IMR-90 (cell line): Measurements from ENCODE around the gene SLC15A3.

Experiments used
- BHLHE40 ChIP-seq: fragments of 150-350 bp; IDR thresholded peaks from 2 replicates; pipeline ENCODE4 v1.6.1; 2016; ENCODE audit warnings: mild to moderate bottlenecking, low read depth, low read length
- CEBPB ChIP-seq: IDR thresholded peaks from 2 replicates; pipeline ENCODE4 v1.6.1; 2012; ENCODE audit warnings: low read depth, low read length, improper control_type of control experiment
- CTCF ChIP-seq: conservative IDR thresholded peaks from 2 replicates; pipeline ENCODE4 v1.5.1; 2012; ENCODE audit warnings: mild to moderate bottlenecking, low read depth, low read length, improper control_type of control experiment
- FOS ChIP-seq: fragments of 150-350 bp; IDR thresholded peaks from 2 replicates; pipeline ENCODE4 v1.6.1; 2016; ENCODE audit warnings: low read depth, low read length
- POLR2A ChIP-seq: IDR thresholded peaks from 2 replicates; pipeline ENCODE4 v1.6.1; 2012; ENCODE audit warnings: mild to moderate bottlenecking, low read depth, low read length
- RAD21 ChIP-seq: IDR thresholded peaks from 2 replicates; pipeline ENCODE4 v1.6.1; 2012; ENCODE audit warnings: low read length, improper control_type of control experiment
- RCOR1 ChIP-seq: IDR thresholded peaks from 2 replicates; pipeline ENCODE4 v1.6.1; 2012; ENCODE audit warnings: mild to moderate bottlenecking, low read length, improper control_type of control experiment; ENCODE audit not compliant: insufficient replicate concordance
- RFX5 ChIP-seq: IDR thresholded peaks from 2 replicates; pipeline ENCODE4 v1.8.0; 2012; ENCODE audit warnings: low read depth, mild to moderate bottlenecking, low read length, moderate library complexity
- SMC3 ChIP-seq: fragments of 150-350 bp; IDR thresholded peaks from 2 replicates; pipeline ENCODE4 v1.6.1; 2016; ENCODE audit warnings: low read depth, mild to moderate bottlenecking, antibody characterized with exemption, low read length, moderate library complexity
- USF2 ChIP-seq: fragments of 150-350 bp; IDR thresholded peaks from 2 replicates; pipeline ENCODE4 v1.6.1; 2017; ENCODE audit warnings: mild to moderate bottlenecking, antibody characterized with exemption, low read length, low read depth

- TF ChIP-seq POLR2A: no peak
- no peak for TF ChIP-seq CTCF
- no peak for TF ChIP-seq RFX5
- no peak for TF ChIP-seq SMC3
- TF ChIP-seq USF2: no peak
- TF ChIP-seq FOS: no peak
- no peak for TF ChIP-seq RCOR1
- TF ChIP-seq BHLHE40: no peak
- TF ChIP-seq RAD21: no peak
- TF ChIP-seq CEBPB: no peak
Measured at GRCh38 chr11:60937144-60937527, 14.8 kb downstream of the SLC15A3 start.
